NB4 (cell line): ENCODE data around the gene MAPKAPK2.

Experiments used
- MYC ChIP-seq: IDR thresholded peaks from 2 replicates; pipeline ENCODE4 v1.6.1; 2011; ENCODE audit warnings: low read depth, low read length
- POLR2A ChIP-seq: IDR thresholded peaks from 2 replicates; pipeline ENCODE4 v1.6.1; 2011; ENCODE audit warnings: mild to moderate bottlenecking; ENCODE audit not compliant: insufficient read length; ENCODE audit errors: extremely low read depth
- TF ChIP-seq, protein P1 (sequence below): IDR thresholded peaks from one replicate; pipeline ENCODE4 v1.5.1; 2012; ENCODE audit warnings: low read depth, low read length
- TF ChIP-seq, protein P2 (sequence below): IDR thresholded peaks from 2 replicates; pipeline ENCODE4 v1.6.1; 2011; ENCODE audit warnings: low read depth, low read length

GRCh38 chr1:206727981-206728696 lies 43.4 kb downstream of the MAPKAPK2 start:
- TF ChIP-seq MYC (no peak), POLR2A (no peak)
- TF ChIP-seq, protein P1, sequence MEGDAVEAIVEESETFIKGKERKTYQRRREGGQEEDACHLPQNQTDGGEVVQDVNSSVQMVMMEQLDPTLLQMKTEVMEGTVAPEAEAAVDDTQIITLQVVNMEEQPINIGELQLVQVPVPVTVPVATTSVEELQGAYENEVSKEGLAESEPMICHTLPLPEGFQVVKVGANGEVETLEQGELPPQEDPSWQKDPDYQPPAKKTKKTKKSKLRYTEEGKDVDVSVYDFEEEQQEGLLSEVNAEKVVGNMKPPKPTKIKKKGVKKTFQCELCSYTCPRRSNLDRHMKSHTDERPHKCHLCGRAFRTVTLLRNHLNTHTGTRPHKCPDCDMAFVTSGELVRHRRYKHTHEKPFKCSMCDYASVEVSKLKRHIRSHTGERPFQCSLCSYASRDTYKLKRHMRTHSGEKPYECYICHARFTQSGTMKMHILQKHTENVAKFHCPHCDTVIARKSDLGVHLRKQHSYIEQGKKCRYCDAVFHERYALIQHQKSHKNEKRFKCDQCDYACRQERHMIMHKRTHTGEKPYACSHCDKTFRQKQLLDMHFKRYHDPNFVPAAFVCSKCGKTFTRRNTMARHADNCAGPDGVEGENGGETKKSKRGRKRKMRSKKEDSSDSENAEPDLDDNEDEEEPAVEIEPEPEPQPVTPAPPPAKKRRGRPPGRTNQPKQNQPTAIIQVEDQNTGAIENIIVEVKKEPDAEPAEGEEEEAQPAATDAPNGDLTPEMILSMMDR: no peak
- TF ChIP-seq, protein P2, sequence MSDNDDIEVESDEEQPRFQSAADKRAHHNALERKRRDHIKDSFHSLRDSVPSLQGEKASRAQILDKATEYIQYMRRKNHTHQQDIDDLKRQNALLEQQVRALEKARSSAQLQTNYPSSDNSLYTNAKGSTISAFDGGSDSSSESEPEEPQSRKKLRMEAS: no peak
